Hematopoietic multipotent progenitor cell (in vitro differentiated cells): ENCODE results near the gene HOXD9. TPM values are rescaled to one million over a fixed set of nuclear protein-coding genes. Genes with fewer than 3 reads are reported as not detected.

Experiments
- DNase-seq, 3 donors: peaks; one replicate each; pipeline ENCODE4 v3.0.0-alpha.2; 2011 to 2015; ENCODE audit warnings: low read depth in 2 of 3, low spot score in 2 of 3
- total RNA-seq: library from RNA; depleted of rRNA; stranded (reverse); fragments of >200 nt; gene quantifications from one replicate; pipeline ENCODE4 v1.2.3, GENCODE V29; 2012

Gene HOXD9
- total RNA-seq, 1 donor, result not detected

DNA sequence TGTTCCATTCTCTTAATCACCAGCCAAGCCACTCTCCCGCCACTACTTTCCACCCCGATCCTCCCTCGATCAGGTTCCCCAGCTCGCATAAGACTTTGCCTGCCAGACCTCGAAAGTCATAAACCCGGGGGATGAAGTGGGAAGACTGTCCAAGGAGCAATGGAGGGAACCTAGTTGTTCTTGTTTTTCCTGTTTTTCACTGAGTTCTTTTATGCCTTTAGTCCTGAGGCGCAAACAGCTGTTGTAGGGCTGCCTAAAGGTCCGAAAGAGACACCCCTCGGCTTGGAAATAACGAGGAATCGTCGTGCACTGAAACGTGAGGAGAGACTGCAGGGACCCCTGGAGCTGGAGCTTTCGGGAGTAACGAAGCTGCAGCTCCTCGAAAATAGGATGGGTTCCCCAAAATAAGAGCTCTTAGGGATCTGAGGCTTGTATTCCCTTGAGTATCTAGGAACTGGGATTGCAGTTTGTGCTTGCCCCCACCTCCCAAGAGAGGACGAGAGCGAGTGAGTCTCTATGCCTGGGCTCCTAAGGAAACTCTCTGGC is 24.6 kb upstream of the HOXD9 start:
- no peak for DNase-seq

DNA sequence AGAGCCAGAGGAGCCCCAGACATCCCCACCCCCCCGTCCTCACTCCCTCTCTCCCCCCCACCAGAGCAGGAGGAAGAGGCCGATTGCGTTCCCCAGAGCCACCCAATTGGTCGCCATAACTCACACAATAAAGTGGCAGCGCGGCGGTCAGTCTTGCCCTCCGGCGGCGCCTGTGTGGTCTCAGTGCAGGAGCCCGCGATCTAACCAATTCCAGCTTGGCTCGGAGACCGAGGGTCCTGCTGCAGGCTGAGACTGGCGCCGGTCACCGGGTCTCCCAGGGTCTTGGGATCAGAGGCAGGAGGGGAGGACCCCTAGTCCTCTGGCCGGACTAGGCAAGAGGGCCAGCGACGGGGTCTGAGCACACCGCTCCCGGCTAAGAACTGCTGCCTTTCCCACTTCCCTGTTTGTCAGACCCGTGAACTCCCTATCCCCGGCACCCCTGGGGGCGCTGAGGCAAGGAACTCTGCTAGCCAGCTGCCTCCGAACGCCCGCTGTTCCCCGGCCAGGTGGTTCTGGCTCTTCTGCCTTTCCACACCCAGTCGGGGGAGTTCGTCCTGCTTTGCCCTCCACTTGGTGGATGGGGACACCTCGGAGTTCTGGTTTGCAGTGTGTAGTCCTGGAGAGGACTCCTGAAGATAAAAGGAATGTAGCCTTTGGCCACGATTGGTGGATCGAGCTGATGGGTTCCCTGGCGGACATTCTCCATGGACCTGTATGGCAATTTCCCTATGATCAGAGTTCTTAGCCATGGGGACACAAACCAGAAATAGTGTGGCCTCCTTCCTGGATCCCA is 24.0 kb upstream of the HOXD9 start:
- no peak for DNase-seq

DNA sequence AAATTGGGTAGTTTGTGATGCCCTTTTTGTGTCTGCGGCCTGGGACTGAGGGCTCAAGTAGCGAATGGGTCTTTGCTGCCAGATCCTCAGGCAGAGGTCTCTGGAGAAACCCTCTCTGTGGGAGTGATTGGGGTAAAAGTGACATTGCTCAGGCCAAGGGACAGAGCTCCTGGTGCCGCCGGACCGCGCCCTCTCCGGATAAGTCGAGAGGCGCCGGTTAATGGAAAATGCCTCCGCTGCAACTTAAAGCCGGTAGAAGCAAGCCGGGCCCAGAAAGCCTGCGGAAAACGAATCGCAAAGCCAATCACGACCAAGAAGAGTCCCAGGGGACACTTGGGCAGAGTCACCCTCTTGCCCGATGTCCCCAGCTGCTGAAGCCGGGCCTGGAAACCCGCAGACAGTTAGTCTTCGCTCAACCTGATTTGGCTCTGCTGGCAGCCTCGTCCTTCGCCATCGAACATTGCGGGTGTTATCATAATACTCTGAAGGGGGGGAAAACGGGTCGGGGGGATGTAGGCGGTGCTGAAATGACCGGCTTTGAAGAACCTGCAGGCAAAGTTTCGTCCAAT is 23.3 kb upstream of the HOXD9 start:
- no peak for DNase-seq

DNA sequence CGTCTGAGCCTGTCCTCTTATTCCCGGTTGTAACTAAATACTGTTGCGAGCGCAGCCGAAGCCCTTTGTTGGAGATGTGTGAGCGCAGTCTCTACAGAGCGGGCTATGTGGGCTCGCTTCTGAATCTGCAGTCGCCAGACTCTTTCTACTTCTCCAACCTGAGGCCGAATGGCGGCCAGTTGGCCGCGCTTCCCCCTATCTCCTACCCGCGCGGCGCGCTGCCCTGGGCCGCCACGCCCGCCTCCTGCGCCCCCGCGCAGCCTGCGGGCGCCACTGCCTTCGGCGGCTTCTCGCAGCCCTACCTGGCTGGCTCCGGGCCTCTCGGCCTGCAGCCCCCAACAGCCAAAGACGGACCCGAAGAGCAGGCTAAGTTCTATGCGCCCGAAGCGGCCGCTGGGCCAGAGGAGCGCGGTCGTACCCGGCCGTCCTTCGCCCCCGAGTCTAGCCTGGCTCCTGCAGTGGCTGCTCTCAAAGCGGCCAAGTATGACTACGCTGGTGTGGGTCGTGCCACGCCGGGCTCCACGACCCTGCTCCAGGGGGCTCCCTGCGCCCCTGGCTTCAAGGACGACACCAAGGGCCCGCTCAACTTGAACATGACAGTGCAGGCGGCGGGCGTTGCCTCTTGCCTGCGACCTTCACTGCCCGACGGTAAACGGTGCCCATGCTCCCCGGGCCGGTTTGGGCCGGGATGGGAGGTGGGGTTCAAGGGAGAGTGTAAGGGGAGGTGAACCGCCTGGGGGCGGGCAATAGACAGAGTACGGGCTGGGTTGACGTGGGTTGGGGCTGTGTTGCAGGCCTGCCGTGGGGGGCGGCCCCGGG is 22.6 kb upstream of the HOXD9 start, which contains the start of gene HOXD12:
HOXD12 (plus strand) TSS at position 68 of the 819 bp plus-strand sequence; CDS start at position 75, 7 bp downstream.
- DNase-seq, result no peak

DNA sequence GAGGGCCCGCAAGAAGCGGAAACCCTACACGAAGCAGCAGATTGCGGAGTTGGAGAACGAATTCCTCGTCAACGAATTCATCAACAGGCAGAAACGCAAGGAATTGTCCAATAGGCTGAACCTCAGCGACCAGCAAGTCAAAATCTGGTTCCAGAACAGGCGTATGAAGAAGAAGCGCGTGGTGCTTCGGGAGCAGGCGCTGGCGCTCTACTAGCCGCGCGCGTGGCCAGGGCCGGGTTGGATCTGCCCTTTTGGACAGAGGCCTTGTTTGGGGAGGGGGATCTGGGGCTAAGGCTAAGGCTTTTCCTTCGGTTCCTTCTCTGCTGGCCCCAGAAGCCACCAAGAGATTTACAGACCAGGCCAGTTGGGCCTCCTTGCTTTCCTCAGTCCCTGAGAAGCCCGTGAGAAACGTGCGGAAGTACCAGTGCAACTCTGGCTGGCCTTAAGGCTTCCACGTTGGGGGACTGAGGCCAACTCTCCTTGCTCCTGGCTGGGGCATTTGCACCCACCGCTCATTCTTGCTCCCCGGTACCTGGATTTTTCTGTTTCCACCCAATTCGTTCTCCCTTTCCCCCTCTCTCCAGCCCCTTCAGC is 21.9 kb upstream of the HOXD9 start:
- DNase-seq, result no peak

DNA sequence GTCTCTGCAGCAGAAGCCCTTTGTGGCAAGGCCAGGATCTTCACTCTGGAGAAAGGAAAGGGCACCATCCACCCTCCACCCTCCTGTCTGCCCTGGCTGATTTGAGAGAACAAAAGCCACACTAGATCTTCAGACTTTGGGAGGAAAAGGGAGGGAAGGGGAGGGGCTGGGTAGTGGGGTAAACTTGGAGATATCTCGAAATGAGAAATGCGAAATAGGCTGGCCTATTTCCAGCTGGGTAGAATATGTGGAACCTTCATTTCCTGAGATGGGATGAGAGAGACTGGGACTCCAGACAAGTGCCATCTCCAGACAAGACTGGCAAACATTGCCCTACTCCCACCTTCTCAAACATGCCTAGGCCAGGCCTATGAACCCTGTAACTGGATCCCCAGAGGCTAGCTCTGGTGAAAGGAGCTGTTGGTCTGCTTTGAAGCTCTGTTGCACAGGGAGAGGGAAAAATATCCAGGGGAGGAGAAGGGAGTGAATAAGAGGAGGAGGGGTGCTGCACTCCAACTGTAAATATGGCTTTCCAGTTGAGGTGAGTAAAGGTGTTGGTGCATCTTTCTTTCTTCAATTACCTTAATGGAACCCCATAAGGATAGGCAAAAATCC is 21.2 kb upstream of the HOXD9 start:
- no peak for DNase-seq

DNA sequence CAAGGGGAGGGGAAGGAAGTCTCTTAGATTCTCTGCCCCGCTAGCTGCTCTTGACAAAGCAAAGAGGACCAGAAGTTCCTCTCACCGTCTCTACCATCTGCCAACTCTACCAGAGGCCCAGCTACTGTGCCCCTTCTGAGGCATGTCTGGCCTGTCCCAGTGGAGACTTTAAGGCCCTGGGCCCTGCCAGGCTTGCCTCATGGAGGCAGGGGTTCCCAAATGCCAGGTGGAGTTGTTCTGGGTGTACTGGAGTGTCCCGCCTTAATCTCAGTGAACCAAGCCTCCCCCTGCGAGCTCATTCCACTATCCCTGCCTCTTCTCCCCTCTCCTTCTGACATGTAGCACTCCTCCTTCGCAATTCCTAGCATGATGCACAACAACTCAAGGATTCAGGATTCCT is 20.7 kb upstream of the HOXD9 start:
- DNase-seq, result no peak

DNA sequence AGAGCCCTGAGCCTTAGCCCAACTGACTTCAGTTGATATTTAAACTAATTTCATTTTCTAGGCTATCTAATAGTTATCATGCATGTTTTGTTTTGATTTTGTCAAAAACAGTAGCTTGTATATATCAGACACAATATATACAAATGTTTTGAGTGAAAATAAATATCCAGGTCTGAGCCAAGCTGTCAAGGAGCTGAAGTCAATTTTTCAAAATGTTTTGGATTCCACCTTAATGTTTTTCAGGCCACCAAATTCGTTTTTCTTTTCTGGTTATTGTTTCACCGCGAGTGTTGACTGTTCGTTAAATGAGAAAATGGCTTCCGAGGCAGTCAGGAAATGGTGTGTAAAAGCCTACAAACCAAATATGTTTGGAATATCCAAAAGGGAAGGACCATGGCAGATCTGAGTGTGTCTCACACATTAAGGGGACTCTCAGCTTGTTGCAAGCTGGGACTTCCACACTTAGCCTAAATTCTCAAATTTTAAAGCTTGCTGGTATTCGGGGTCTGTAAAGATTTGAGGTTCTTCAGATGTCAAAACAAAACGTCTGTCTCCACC is 20.1 kb upstream of the HOXD9 start:
- no peak for DNase-seq

DNA sequence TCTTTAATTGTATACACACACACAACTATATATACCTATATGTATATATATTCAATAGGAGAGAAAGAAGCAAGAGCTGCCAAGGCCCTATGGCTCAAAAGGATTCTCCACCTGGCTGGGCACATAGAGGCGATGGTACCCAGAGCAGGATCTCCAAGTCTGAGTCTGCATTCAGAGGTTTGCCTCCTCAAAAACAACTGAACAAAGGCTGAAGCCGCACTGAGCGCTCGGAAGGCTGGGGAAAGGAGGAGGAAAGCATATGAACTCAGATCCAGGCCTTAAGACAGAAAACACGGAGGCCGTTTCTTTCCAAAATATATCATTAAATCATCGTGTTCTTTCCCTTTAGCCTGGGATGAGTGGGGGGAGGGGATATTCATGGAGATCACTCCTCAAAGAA is 19.3 kb upstream of the HOXD9 start:
- DNase-seq, result no peak

DNA sequence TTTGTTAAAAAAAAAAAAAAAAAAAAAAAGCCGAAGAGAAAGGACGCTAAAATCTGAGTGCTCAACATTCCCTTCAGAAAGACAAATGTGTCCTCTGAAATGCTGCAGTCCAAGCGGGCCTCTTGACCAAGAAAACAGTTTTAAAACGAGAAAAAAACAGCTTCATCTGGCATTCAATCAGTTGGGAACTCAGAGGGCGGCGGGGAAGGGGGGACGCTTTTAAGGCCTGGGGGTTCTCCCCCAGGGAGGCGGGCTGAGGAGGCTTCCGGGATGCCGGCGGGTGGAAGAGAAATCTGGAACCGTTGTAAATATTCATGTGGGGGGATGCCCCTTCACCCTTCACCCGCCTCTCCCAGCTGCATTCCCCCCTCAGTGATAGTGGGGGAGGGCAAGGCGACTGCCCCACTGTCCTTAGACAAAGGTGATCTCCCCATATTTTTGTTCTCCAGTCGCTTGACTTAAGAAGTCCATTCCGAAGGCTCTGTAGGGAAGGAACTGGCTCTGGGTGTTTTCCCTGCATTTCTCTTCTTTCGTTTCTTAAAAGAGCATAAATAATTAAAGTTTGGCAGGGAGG is 18.7 kb upstream of the HOXD9 start:
- DNase-seq, result no peak

DNA sequence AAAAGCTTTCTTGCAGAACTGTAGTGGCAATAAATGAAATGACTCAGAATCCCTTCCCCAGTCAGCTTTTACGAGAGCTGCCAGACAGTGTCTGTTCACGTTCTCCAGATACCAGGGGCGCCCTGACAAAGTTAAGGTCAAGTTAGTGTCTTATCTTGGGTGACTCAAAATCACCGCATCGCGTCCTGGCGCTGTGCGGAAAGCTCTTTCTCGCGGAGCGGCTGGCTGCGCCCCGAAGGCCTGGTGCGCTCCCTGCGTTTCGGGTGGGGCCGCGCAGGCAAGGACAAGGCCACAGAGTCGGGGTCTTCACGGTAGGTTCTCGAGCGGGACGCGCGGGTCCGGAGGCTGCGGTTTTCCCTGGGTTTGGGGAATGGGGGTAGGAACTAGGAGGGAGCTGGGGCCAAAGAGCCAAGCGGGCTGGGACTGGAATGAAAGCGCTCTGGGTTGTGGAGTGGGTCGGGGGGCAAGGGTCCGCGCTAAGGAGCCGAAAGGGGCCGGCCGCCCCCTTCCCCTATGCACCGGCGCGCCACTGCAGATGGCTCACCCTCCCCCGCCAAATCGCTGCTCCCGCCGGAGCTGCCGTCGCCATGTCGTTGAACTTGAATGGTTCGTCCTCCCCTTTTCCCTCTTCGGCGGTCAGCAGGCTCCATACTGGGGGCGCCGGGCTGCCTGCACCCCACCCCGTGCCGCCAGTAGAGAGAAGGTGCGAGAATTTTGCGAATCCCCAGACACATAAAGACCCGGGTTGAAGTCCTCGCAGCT is 18.0 kb upstream of the HOXD9 start:
- no peak for DNase-seq

DNA sequence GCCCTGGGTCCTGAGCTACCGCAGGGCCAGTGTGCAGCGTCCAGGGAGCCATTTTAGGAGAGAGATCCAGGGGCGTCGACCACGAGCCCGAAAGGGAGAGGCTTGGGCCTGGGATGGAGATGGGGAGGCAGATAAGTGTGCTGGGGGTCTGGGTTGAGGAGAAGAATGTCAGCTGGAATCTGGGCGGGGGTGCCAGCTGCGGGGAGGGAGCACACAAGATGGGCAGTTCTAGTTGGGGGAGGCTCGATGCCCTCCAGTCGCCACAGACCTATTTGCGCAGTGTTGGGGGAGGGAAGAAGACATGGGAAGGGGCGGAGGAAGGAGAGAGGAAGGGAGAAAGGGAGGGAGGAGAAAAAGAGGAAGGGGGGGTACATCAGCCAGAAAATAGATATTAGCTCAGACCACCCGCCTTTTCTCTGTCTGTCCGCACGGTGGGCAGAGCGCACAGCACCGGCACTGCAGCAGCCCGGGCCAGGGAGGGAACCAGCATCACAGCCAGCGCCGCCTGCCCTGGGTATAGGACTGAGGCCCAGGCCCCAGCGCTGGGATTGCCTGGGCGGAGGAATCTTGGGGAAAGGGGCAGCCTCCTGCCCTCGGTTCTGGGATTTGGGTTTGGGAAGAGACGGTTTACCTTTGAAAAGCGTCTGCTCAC is 17.3 kb upstream of the HOXD9 start:
- DNase-seq, result no peak

DNA sequence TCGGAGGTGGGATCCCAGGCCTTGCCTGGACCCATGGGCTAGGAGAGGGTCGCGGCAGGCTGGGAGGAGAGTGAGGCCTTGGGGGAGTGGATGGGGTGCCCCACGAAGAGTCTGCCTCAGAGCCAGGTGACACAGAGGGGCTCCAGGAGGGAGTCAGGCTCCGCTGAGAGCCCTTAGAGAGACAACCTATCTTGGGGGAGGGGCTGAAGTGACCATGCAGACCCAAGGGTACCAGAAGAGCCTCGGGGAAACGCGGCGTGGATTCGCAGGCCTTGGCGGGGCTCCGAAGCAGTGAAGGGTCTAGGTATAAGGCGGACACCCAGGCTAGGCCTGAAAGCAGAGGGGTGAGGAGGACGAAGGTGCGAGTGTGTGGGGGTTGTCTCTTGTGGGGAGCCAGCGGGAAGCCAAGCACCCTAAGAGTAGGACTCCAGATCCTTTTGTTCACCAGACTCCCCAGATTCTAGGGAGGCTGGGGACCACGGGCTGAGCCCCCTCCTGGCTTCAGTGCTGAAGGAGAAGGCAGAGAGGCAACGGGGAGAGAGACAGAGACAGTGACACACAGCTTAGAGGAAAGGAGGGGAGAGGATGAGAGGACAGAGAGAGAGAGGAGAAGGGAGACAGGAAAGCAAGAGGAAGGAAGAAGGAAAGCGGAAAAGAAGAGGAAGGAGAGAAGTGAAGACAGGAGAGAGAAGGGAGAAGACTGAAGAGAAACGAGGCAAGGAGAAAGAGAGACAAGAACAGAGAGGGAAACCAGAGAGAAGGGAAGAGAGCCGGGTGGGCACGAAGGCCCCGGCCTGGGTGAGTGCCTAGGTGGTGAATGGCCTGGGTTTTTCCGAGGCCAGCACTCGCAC is 16.6 kb upstream of the HOXD9 start:
- DNase-seq, result no peak

DNA sequence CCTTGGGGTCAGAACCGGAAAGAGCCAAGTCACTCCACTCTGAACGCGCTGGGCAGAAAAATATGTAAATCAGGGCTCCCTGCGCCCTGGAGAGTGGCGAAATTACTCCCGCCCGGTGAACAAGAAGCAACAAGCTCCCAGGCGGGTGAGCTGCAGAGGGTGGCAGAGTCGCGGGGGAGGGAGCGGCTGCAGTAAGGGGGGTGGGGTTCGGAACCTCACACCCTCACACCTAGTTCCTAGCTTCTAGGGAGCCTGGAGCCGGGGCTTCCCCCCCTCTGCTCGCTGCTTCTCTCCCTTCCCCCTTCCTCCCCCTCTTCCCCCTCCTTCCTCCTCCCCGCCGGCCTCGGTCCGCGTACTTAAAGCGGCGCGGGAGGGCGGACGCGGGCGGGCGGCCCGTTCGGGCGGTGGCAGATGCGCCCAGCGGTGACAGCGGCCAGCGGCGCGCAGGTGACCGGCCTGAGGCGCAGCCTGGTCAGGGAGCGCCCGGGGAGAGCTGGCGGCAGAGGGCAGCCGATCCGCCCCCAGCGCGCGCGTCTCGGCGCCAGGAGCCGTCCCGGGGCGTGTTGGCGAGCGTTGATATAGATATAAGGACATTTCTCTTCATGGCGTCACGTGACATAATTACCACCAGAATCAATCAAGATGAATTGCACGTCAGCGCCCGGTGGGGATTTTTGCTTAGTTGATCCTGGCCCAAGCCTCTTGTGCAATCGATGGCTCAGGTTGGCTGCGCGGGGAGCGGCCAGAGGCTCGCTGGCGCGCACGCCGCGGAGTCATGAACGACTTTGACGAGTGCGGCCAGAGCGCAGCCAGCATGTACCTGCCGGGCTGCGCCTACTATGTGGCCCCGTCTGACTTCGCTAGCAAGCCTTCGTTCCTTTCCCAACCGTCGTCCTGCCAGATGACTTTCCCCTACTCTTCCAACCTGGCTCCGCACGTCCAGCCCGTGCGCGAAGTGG is 15.7 kb upstream of the HOXD9 start, which contains the start of gene HOXD11:
HOXD11 (plus strand) TSS at position 700 of the 959 bp plus-strand sequence; CDS start at position 776, 76 bp downstream.
- DNase-seq, result no peak

DNA sequence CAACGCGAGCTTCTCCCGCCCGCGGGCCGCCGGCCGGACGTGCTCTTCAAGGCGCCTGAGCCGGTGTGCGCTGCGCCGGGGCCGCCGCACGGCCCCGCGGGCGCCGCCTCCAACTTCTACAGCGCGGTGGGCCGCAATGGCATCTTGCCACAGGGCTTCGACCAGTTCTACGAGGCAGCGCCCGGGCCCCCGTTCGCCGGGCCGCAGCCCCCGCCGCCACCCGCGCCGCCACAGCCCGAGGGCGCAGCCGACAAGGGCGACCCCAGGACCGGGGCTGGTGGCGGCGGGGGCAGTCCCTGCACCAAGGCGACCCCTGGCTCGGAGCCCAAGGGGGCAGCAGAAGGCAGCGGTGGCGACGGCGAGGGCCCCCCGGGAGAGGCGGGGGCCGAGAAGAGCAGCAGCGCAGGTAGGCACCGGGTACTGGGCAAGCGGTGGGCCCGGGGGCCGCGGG is 14.8 kb upstream of the HOXD9 start:
- no peak for DNase-seq

DNA sequence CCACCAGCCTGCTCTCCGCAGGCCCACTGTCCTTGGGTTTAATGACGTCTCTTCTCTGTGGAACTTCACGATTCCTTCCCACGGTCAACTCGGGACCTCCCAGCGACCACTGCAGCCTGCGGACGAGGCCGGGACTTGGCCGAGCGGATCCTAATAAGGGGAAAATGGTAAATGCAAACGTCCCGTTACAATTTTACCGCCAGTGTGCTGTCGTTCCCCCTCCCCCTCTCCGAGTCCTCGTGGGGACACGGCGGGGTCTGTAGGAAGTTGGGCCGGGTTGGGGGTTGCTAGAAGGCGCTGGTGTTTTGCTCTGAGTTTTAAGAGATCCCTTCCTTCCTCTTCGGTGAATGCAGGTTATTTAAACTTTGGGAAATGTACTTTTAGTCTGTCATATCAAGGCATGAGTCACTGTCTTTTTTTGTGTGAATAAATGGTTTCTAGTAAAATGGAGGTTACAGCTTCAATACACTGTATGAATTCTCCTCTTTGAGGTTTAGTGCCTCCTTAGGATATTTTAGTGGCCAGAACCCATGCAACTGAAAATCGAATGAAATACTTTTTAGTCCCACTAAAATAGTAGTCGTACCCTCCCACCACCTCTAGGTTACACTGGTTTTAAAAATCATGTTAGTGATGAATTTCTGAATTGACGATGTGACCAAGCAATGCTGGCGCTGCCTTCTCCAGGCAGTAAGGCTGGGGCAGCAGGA is 13.2 kb upstream of the HOXD9 start:
- DNase-seq, result no peak
